Upper lobe of left lung (tissue), 6 donors: ENCODE results near the gene ARTN. TPM values are rescaled to one million over a fixed set of nuclear protein-coding genes. Genes with fewer than 3 reads are reported as not detected.

Experiments used
- ATAC-seq, 2 donors: fragments of 200-7000 bp; cut with Tn5 transposase; one replicate each; pipeline ENCODE4 v1.9.1; 2022; ENCODE audit warnings: mild to moderate bottlenecking in 2 of 2, moderate library complexity in 2 of 2; ENCODE audit not compliant: low FRiP score in 2 of 2
- DNase-seq, 2 donors: peaks; one replicate each; pipeline ENCODE4 v3.0.0-alpha.2; 2019 to 2020
- H3K27ac ChIP-seq, 4 donors: fragments of 200-600 bp; sonication (generic); one replicate each; pipeline ENCODE4 v1.5.1; 2016 to 2019
- H3K27me3 ChIP-seq, 4 donors: fragments of 200-600 bp; sonication (generic); one replicate each; pipeline ENCODE4 v1.5.1; 2017 to 2019
- H3K36me3 ChIP-seq, 4 donors: fragments of 200-600 bp; sonication (generic); one replicate each; pipeline ENCODE4 v1.5.1; 2016 to 2019
- H3K4me1 ChIP-seq, 4 donors: fragments of 200-600 bp; sonication (generic); one replicate each; pipeline ENCODE4 v1.5.1; 2018 to 2019
- H3K4me3 ChIP-seq, 4 donors: fragments of 200-600 bp; sonication (generic); one replicate each; pipeline ENCODE4 v1.5.1; 2017 to 2019; ENCODE audit warnings: mild to moderate bottlenecking in 2 of 4, moderate library complexity in 1 of 4
- H3K9me3 ChIP-seq, 4 donors: fragments of 200-600 bp; sonication (generic); one replicate each; pipeline ENCODE4 v1.5.1; 2018 to 2019
- CTCF ChIP-seq, 6 experiments: fragments of 450-650 bp in 4 of 6; fragments of 200-600 bp in 2 of 6; sonication (generic) in 2 of 6; IDR thresholded peaks; one replicate each; pipeline ENCODE4 v1.5.1; 2016 to 2019; ENCODE audit warnings: antibody characterized with exemption in 6 of 6
- EP300 ChIP-seq, 4 donors: sonication (generic); formaldehyde crosslinking; IDR thresholded peaks; one replicate each; pipeline ENCODE4 v1.5.1; 2017; ENCODE audit warnings: antibody characterized with exemption in 4 of 4, control low read depth in 2 of 4
- POLR2A ChIP-seq, 4 donors: fragments of 450-650 bp; IDR thresholded peaks; one replicate each; pipeline ENCODE4 v1.5.1; 2016 to 2017; ENCODE audit warnings: antibody characterized with exemption in 4 of 4, mild to moderate bottlenecking in 2 of 4
- POLR2AphosphoS5 ChIP-seq, 2 donors: sonication (generic); formaldehyde crosslinking; IDR thresholded peaks; one replicate each; pipeline ENCODE4 v1.5.1; 2017; ENCODE audit warnings: antibody characterized with exemption in 2 of 2
- WGBS, 2 donors: methylation state at CpG; one replicate each; pipeline ENCODE4 v1.1.5; 2017 to 2018; 5-methylcytosine and 5-hydroxymethylcytosine counted together
- total RNA-seq, 6 donors: library from RNA; depleted of rRNA in 4 of 6; stranded (reverse); fragments of >200 nt in 4 of 6; gene quantifications; one replicate each; pipeline versions ENCODE4 v1.1.0 to v1.2.1, GENCODE V29; 2016 to 2021
- donor health status: DM: no; HTN: no; CAD: no; lungs with moderate emphysema.
- donor health status: DM: no; HTN: yes; CAD: no; lungs with severe emphysema.

Gene ARTN
- 1 to 10 TPM in 3 of 6 donors, not detected in 3; 1.0 to 5.2 (median 1.1) TPM for total RNA-seq

GRCh38 chr1:43933386-43934100 is at the start of gene ARTN:
TSS of gene ARTN (plus strand) at chr1:43933801. CDS start at chr1:43935657, 1,856 bp downstream.
- ATAC-seq, result peak; percentile 19 to 39
- Histone ChIP-seq H3K27me3 (peaks cover 0 to 12% (median 5%) of the 10 kb centered on the region in 4 donors), H3K27ac (peak within 1 kb of the TSS in 2 of 4 donors; percentile 28 to 41), H3K4me1 (peaks cover 18 to 28% (median 23%) of the 10 kb centered on the region in 4 donors), H3K36me3 (peaks cover 0 to 6% (median 0%) of the 10 kb centered on the region in 4 donors), H3K9me3 (no peaks in the 10 kb centered on the region), H3K4me3 (peak within 1 kb of the TSS in 3 of 4 donors; percentile 33 to 53 (median 49))
- DNase-seq, result peak; percentile 51 to 87
- WGBS, 2 donors, result 8% methylated on average over 27 to 39 of the region's 42 CpGs
- TF ChIP-seq CTCF (IDR thresholded peaks at IDR 0.05), result no peak
- no peak for TF ChIP-seq POLR2AphosphoS5 (IDR thresholded peaks at IDR 0.05)
- no peak for TF ChIP-seq POLR2A (IDR thresholded peaks at IDR 0.05)
- no peak for TF ChIP-seq EP300 (IDR thresholded peaks at IDR 0.05)

- DNase-seq (peak in 1 of 2 donors; percentile 51), ATAC-seq (peak in 1 of 2 donors; percentile 44)
- 83 to 93% methylated on average over 12 of the region's 12 CpGs for WGBS, 2 donors
- Histone ChIP-seq H3K27me3 (no peaks in the 10 kb centered on the region), H3K27ac (no peak overlapping the region), H3K9me3 (no peaks in the 10 kb centered on the region), H3K4me3 (no peak overlapping the region), H3K4me1 (no peaks in the 10 kb centered on the region), H3K36me3 (peaks cover 0 to 5% (median 0%) of the 10 kb centered on the region in 4 donors)
- TF ChIP-seq CTCF (IDR thresholded peaks at IDR 0.05) (no peak), POLR2AphosphoS5 (IDR thresholded peaks at IDR 0.05) (no peak), EP300 (IDR thresholded peaks at IDR 0.05) (no peak), POLR2A (IDR thresholded peaks at IDR 0.05) (no peak)
These were observed 48.3 kb upstream of the ARTN start for GRCh38 chr1:43885279-43885801.

GRCh38 chr1:43887748-43888147 is 45.9 kb upstream of the ARTN start:
- no peak overlapping the region for H3K27ac ChIP-seq
- no peaks in the 10 kb centered on the region for H3K9me3 ChIP-seq
- no peaks in the 10 kb centered on the region for H3K27me3 ChIP-seq
- H3K4me1 ChIP-seq, result no peaks in the 10 kb centered on the region
- no peak for TF ChIP-seq EP300 (IDR thresholded peaks at IDR 0.05)
- no peak for TF ChIP-seq POLR2A (IDR thresholded peaks at IDR 0.05)
- TF ChIP-seq CTCF (IDR thresholded peaks at IDR 0.05), result no peak
- TF ChIP-seq POLR2AphosphoS5 (IDR thresholded peaks at IDR 0.05), result no peak
- H3K4me3 ChIP-seq, result no peak overlapping the region
- ATAC-seq, result no peak
- no peak for DNase-seq
- H3K36me3 ChIP-seq, result no peaks in the 10 kb centered on the region

- Histone ChIP-seq H3K9me3 (no peaks in the 10 kb centered on the region), H3K4me1 (no peaks in the 10 kb centered on the region), H3K4me3 (no peak overlapping the region), H3K27ac (no peak overlapping the region), H3K27me3 (no peaks in the 10 kb centered on the region), H3K36me3 (peaks cover 0 to 6% (median 0%) of the 10 kb centered on the region in 4 donors)
- TF ChIP-seq EP300 (IDR thresholded peaks at IDR 0.05), result no peak
- DNase-seq (no peak), ATAC-seq (no peak)
- WGBS, 2 donors, result 91 to 92% methylated on average over 5 of the region's 5 CpGs
These were observed 42.8 kb upstream of the ARTN start for GRCh38 chr1:43890815-43891214.

- H3K27ac ChIP-seq, result peak overlapping the region in 1 of 4 donors; percentile 6
- no peak for DNase-seq
- H3K4me3 ChIP-seq, result no peak overlapping the region
- peaks cover 0 to 4% (median 0%) of the 10 kb centered on the region in 4 donors for H3K4me1 ChIP-seq
- 67% methylated on average over 1 of the region's 1 CpG; no CpG with 5 or more reads in 1 of the 2 donors for WGBS, 2 donors
- H3K36me3 ChIP-seq, result peaks cover 0 to 11% (median 4%) of the 10 kb centered on the region in 4 donors
- H3K9me3 ChIP-seq, result no peaks in the 10 kb centered on the region
- no peak for ATAC-seq
- no peaks in the 10 kb centered on the region for H3K27me3 ChIP-seq
- TF ChIP-seq POLR2AphosphoS5 (IDR thresholded peaks at IDR 0.05), result no peak
- no peak for TF ChIP-seq CTCF (IDR thresholded peaks at IDR 0.05)
- TF ChIP-seq POLR2A (IDR thresholded peaks at IDR 0.05), result no peak
- TF ChIP-seq EP300 (IDR thresholded peaks at IDR 0.05), result no peak
These were observed 40.6 kb upstream of the ARTN start for GRCh38 chr1:43893006-43893405.
